NCI-H510A (cell line): ENCODE measurements around the gene EVA1C.
"Not testable (repeated sequence)": the region's sequence is repeated elsewhere in the genome, so short reads cannot be mapped to it uniquely, and the experiment has no call there.

ENCODE experiments used
- DNase-seq: peaks from one replicate; lab custom pipeline; 2025; lab: John Stamatoyannopoulos, UW

Gene EVA1C

DNA sequence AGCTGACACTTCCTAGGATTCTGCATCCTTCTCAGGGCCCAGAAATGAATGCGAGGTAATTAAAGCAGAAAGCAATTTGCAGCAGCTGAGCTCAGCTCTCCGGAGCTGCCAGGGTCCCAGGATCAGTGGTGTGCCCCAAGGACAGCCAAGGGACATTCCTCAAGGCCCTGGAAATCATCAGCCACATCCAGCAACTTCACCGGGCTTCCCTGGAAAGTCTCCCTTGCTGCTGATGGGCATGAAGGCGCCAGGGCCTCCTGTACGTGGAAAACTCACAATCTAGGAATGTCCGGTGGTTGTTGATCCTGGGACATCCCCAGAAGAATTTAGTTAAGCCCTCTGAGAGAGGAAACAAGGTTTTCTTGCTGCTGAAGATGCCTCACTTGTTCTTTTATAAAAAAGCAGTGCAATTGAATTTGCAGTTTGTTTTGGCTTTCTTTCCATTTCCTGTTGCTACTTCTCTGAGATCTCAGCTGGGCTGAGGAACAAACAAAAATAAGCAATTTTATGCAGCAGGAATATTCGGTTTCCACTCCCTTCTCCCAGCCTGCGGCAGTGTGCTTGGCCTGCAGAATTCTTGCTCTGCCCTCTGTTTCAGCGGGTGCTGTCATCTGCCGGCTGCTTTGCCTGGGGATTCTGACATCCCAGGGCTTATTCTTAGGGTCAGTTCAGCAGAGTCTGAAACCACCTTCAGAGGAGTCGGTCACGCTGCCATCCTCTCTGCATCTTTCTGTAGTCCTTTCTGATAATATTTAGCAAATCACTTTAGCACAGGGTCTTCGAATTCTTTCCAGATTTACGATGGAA is 86.9 kb downstream of the EVA1C start:
- DNase-seq, result no peak

DNA sequence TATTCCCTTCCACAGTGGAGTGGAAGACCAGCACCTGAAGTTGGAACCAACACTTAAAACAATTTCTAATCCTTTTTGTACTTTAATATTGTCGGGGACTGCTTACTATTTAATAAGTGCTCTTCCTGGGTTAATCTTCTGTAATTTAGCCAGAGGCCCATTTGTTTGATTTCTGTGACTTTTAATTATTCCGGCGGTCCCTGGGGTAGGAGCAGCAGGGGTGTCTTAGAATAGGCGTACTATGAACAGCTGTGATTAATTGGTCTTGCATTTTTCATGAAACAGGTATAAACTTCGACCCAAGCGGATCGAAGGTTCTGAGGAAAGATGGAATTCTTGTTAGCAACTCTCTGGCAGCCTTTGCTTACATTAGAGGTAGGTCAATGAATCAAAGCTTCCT is 91.1 kb downstream of the EVA1C start:
- DNase-seq, result not testable (repeated sequence)

DNA sequence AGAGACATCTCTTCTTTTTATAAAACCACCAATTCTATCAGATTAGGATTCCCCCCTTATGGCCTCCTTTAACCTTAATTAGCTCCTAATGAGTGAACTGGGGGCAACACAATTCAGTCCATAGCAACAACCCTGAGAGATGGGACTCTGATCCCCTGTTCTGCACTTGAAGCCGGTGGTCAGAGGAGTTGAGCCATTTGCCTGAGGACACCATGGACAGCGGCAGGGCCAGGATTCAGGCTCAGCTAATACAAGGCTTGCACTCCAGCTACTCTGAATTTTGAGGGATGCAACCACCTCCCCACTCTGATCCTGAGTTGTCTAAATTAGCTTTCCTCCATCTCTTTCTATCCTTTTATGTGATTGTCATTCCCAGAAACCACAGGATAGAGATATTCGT is 93.3 kb downstream of the EVA1C start:
- DNase-seq, result not testable (repeated sequence)

DNA sequence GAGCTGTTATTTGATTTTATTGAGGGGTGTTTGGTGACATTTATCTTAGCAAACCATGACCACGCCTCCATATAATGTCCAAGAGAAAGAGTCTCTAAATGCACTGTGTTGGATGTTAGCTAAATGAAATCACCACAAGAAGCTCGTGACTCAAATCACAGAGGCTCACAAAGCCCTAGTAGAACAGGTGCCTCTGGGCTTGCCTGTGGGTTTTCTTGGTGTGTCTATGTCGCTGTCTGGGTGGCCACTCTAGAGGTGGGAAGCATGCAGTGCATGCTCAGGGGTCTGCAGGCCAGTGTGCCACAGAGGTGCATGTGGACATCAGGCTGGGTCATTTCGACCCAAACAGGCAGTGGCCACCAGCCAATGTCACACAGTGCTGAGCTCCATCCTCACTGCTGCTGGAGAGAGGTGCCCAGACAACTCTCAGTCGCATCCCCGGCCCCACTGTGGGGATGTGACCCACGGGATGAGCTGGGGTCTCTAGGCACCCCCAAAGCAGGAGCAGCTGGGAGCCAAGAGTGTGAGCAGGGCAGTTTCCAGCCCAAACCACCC is 94.0 kb downstream of the EVA1C start:
- not testable (repeated sequence) for DNase-seq

DNA sequence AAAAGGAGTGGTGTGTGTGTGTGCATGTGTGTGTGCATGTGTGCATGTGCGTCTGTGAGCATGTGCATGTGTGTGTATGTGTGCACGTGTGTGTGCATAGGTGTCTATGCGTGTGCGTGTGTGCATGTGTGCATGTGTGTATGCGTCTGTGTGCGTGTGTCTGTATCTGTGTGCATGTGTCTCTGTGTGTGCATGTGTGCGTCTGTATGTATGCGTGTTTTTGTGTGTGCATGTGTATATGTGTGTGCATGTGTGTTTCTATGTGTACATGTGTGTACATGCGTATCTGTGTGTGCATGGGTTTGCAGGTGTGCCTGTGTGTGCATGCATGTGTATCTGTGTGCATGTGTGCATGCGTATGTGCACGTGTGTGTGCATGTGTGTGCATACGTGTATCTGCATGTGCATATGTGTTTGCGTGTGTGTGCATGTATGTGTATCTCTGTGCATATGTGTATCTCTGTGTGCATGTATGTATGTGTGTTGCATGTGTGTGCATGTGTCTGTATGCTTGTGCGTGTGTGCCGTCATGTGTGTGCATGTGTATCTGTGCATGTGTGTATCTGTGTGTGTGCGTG is 94.9 kb downstream of the EVA1C start:
- no peak for DNase-seq

DNA sequence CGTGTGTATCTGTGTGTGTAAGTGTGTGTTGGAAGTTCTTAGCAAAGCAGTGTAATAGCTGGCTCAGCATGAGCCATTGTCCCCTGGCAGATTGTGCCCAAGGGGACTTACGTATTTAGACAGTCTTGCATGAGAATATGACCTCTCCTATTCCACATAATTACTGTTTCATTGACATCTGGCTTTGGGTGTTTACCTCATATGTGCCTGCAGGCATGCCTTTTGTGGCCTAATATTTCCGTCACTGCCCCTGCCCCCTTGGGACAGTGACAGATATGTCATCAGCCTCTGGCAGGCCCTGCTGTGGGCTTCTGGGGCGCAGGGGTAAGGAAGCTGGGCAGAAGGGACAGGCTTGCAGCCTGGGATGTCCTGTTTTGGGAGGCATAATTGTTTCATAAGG is 95.5 kb downstream of the EVA1C start:
- not testable (repeated sequence) for DNase-seq

DNA sequence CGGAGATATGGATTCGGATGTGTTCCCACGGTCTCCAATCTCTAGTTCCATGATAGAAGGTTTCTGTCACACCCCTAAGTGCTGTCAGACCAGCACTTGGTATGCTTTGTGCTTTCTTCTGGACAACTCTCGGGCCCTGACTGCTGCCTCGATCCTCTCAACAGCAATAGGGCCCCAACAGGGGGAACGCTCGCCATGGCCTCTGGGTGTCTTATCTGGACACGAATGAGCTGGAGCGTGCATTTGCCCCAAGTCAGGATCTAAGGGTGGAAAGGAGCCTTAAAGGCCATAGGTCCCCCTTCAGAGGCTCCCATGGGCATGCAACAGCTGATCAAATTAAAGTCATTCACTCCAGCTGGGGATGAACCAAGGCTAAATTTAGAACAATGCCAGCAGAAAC is 96.1 kb downstream of the EVA1C start:
- DNase-seq, result no peak

DNA sequence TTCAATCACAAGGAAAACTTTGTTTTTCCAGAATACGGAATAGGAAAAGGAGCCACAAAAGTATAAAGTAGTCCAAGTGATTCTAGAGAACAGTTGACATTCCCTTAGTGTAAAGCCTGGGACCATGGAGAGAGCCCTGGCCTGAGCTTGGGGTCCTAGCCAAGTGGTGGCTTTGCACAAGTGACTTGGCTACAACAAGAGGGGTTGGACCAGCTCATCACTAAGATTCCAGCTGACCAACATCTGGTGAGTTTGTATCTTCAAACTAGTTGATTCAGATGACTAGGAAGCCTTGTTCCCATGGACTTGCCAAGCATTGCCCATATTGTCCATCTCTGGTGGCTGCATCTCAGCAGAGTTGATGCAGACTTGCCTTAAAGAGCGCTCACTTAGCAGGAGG is 96.5 kb downstream of the EVA1C start:
- not testable (repeated sequence) for DNase-seq

DNA sequence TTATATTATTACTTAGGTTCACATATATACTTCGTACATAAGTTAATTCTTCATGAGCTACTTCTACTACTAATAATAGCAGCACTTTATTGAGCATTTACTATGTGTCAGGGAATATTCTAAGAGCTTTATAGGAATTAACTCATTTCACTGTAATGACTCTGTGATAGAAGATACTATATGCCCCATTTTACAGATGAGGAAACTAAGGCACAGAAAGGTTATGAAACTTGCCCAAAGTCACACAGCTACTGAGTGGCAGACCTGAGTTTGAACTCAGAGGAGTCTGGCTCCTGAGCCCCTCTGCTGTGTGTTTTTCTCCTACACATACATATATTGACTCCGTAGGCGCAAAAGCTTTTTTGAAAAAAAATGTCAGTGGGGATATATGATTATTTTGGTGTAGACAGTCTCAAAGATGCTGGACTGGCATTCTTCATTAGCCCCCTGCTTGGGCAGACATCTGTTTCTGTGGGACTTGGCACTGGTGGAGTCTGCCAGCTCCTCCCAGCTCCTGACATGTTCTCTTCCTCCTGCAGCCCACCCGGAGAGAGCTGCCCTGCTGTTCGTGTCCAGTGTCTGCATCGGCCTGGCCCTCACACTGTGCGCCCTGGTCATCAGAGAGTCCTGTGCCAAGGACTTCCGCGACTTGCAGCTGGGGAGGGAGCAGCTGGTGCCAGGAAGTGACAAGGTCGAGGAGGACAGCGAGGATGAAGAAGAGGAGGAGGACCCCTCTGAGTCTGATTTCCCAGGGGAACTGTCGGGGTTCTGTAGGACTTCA is 102.0 kb downstream of the EVA1C start:
- DNase-seq, result no peak

DNA sequence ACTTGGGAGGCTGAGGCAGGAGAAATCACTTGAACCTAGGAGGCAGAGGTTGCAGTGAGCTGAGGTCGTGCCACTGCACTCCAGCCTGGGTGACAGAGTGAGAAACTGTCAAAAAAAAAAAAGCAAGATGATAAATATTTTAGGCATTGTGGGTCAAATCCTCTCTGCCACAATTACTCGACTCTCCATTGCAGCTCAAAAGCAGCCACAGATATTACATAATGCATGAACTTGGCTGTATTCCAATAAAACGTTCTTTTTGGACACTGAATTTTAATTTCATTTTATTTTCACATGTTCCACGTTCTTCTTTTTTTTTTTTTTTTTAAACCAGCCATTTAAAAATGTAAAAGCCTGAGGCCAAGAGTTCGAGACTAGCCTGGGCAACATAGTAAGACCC is 103.4 kb downstream of the EVA1C start:
- DNase-seq, result no peak

DNA sequence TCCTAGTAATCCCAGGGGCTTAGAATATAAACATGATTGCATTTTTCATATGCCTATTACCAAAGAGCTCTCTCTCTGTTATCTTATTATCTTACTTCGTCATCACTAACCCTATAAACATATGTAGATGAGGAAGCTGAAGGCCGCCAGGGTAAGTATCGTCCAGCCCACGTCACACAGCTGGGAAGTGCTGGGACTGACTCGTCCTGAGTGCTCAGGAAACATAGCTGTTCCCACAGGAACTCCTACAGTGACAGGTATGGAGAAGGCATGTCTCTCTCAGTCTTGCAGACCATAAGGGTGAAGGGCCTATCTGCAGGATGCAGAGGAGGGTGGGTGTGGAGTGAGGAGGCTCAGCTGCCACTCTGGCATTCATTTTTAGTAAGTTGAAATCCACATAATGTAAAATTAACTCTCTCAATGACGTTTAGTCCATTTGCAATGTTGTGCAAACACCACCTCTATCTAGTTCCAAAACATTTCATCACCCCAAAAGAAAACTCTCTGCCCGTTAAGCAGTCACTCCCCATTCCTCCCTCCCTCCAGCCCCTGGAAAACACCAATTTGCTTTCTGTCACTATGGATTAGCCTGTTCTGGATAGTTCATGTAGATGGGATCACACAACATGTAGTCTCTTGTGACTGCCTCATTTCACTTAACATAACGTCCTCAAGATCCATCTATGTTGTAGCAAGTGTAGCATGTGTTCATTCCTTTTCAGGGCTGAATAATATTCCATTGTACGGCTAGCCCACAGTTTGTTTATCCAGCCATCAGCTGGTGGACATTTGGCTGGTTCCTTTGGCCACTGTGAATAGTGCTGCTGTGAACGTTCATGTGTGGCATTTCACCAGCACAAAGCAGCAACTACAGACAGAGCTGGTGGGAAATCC is 104.5 kb downstream of the EVA1C start:
- DNase-seq, result no peak

DNA sequence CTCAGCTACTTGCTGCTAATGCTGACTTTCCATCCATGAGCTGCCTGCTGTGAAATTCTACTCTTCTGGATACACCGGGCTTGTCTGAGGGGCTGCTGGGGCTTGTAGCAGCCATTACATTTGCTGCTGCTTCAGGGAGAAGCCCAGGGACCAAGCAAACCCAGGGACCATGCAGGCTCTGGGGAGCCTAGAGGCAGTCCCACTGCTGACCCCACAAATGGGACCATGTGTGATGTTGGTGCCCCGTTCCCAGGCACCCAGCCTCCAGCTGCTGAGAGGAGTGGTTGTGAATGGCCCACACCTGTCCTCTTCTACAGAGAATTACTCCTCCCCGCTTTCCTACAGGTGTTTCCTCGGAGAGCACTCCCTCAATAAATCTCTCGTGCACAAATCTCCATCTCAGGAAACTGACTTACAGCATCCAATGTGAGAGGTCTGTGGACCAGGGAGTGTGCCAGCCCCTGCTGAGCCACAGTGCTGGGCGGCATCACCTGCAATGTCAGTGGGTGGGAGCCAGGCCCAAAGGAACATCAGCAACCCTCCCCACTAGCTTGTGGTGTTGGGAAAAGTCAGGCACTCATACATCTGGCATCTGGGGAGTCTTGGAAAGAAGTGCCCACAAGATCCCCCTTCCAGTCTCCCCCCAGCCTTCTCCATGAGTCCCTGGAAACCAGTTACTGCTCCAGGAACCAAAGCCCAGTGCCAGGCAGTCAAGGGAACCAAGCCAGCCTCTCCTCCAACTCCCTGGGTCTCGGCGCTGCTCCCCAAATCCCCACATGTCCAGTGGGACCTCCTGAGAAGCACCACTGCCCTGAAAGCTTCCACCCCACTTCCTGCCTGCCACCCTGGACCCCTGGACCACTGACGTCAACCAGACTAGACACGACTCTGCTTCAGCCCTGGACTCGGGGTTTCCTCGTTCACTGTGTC is 107.7 kb downstream of the EVA1C start:
- DNase-seq, result no peak

DNA sequence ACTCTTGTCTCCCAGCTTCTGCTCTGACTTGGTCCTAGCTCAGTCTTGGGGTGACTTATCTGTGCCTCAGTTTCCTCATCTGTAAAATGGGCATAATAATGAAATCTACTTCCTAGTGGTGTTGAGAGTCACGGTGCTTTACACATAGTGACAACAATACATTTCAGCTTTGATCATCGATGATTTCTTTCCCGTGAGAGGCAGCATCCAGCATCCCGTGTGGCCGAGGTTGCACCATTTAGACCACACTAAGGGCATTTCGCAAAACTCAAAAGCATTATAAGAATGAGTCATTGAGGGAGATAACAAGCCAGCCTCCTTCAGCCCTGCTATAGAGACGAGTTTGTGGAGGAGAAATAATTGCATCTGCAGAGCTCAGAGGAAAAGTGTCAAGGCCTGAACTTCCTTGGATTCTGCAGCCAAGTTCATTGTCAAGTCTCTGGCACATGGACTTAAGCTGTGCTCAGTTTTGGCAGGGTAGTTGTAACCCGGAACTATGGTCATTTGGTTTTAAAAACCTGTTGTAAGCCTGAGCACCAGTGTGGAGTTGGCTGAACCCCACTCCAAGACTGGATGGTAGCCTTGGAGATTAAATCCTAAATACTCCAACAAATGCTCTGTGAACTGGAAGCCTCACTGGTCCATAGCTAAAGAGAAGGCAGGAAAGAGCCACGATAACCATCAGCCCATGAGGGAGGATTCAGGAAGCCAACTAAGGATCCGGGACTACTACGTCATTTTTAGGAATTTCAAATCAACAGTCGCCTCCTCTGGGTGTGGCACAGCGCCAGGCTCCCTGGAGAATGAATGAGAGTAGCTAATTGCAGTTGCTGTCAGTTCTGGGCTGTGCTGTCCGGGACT is 108.6 kb downstream of the EVA1C start:
- DNase-seq, result no peak

DNA sequence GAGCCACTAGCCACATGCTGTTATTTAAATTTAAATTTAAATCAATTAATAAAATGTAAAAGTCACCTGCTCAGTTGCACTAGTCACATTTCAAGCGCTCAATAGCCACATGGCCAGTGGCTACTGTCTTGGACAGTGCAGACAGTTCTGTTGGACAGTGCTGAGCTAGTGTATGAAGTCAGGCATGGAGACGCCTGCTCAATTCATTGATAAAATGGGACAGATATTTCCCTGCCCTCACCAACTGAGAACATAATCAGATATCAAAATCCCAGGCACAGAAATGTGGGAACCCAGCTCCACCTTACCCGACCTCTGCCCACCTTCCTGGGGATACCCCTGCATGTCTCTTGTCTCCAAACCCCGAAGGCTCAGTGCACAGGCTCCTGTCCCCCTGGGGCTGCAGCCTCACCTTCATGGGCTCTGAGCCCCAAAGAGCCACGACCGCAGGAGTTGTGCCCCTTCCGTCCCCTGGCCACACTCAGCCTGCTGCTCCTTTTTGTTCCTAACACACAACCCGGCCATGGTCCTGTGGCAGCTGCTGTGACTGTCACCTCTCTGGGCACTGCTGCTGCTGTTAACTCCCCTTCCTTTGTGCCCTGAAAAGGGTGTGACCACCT is 109.3 kb downstream of the EVA1C start:
- no peak for DNase-seq

DNA sequence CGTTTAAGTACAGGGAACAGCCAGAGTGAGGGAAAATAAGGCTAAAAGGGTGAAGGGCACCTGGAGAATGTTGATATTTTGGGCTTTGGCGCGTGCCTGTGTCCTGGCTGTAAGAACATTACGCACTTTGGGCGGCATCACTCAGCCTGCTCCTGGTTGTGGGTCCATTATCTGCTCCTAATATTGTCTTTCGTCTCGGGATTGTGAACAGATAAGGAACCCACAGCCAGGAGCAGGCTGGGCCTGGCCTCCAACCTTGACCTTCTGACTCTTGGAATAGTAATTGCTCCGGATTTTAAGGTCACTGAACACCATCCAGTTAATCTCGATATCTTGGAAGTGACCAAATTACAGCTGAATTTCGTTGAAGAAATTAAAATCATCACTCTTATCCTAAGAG is 111.0 kb downstream of the EVA1C start:
- no peak for DNase-seq

DNA sequence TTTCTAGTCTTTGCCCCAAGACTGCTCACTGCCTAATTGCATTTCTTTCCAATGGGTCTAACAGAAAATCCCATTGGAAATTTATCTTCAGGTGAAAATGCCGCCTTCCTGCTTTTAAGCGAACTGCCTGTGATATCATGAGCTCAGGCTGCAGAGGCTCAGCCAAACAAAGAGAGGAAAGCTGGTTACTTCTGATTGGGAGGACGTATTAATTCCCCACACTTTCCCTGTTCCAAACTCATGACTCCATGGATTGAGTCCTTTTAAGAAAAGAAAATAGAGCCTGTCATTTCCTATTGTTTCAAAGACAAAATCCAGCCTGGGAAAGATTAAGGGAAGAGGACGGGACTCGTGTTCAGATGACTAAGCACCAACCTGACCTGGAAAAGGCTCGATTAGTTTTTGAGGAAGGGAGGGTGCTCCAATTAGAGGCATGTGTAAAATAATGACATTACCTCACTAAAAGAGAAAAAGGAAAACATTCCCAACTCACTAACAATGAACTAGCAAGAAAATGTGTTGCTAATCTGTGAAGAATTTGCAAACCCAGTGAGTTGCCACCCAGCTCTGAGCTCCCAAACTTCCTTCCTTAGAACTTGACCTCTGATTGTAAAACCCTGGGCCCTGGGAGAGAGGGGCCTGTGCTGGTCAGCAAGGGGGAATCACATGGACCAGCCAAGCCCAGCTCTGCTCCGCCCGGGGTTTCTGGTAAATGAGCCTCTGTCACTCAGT is 111.6 kb downstream of the EVA1C start:
- no peak for DNase-seq

DNA sequence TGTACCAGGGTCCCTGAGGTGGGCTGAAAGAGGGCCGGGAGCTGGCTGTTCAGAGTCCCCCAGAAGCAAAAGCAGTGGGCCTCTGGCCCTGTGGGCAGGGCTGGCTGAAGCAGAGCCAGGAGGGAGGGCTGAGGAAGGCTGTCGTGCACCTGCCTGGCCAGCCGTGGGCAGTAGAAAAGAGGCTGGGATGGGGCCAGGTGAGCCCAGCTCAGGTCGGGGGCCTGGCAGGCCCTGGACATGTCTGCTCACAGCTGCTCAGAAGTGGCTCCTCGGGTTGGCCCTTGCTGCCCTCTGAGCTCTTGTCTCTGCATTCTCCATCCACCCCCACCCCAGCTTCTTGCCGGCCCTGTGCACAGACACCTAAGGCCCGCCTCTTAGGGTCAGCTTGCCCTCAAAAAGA is 112.8 kb downstream of the EVA1C start:
- no peak for DNase-seq

DNA sequence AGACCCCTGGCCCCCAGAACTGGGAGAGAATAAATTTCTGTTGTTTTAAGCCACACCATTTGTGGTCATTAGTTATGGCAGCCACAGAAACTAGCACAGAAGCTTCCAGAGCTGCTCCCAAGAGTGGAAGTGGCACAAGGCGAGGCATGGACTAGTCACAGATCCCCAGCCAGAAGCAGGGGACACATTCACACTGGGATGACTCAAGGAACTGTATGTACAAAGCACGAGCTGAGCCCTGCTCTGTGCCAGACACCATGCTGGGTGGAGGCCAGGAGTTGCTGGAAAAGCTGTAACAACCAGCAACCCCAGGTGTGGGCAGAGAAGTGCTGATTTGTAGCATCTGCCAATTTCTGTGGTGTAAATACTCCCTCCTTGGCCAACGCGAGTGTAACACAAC is 117.2 kb downstream of the EVA1C start:
- no peak for DNase-seq
